Endodermal cell (in vitro differentiated cells): ENCODE data around the gene TTLL5. TPM values are rescaled to one million over a fixed set of nuclear protein-coding genes. Genes with fewer than 3 reads are reported as not detected.
A peak's percentile ranks its signal among the peaks of the same experiment; 100 is the strongest.

Source experiments
- DNase-seq: peaks from one replicate; pipeline ENCODE4 v3.0.0-alpha.2; 2017
- H3K27ac ChIP-seq: 2 replicates; pipeline ENCODE4 v1.5.1; 2013; ENCODE audit warnings: mild to moderate bottlenecking, low read depth, low read length, moderate library complexity
- H3K27me3 ChIP-seq: 2 replicates; pipeline ENCODE4 v1.6.1; 2013; ENCODE audit warnings: mild to moderate bottlenecking, low read length, moderate library complexity; ENCODE audit not compliant: insufficient read depth, control insufficient read depth, poor library complexity, severe bottlenecking
- H3K36me3 ChIP-seq: 2 replicates; pipeline ENCODE4 v1.7.0; 2013; ENCODE audit warnings: mild to moderate bottlenecking, low read length, moderate library complexity; ENCODE audit not compliant: control insufficient read depth, insufficient read depth
- H3K4me1 ChIP-seq: one replicate; pipeline ENCODE4 v1.7.0; 2013; ENCODE audit warnings: low read length; ENCODE audit not compliant: control insufficient read depth, insufficient read depth
- H3K4me3 ChIP-seq: 2 replicates; pipeline ENCODE4 v1.5.1; 2013; ENCODE audit warnings: mild to moderate bottlenecking, low read length, moderate library complexity
- H3K9ac ChIP-seq: 2 replicates; pipeline ENCODE4 v1.6.1; 2013; ENCODE audit warnings: mild to moderate bottlenecking, low read length, moderate library complexity; ENCODE audit not compliant: poor library complexity, severe bottlenecking; ENCODE audit errors: extremely low read depth
- H3K9me3 ChIP-seq: 2 replicates; pipeline ENCODE4 v1.6.1; 2013; ENCODE audit warnings: mild to moderate bottlenecking, low read length, moderate library complexity; ENCODE audit not compliant: control insufficient read depth
- H3K27ac Mint-ChIP-seq: 2 replicates; pipeline ENCODE4 v1.8.0; 2020; ENCODE audit warnings: mixed read lengths
- H3K27me3 Mint-ChIP-seq: 2 replicates; pipeline ENCODE4 v1.8.0; 2021; ENCODE audit warnings: mild to moderate bottlenecking, mixed read lengths; ENCODE audit not compliant: insufficient read depth
- H3K36me3 Mint-ChIP-seq: 2 replicates; pipeline ENCODE4 v1.8.0; 2020; ENCODE audit warnings: low read depth, mixed read lengths
- H3K4me1 Mint-ChIP-seq: 2 replicates; pipeline ENCODE4 v1.8.0; 2020; ENCODE audit warnings: mixed read lengths
- H3K4me3 Mint-ChIP-seq: 2 replicates; pipeline ENCODE4 v1.8.0; 2020; ENCODE audit warnings: mild to moderate bottlenecking, moderate library complexity, mixed read lengths
- H3K9me3 Mint-ChIP-seq: 2 replicates; pipeline ENCODE4 v1.8.0; 2020; ENCODE audit warnings: mild to moderate bottlenecking, mixed read lengths
- WGBS, 2 experiments: methylation state at CpG; one replicate each; pipeline versions ENCODE4 v1.1.5 to v1.1.7; 2013; ENCODE audit warnings: missing lambda C conversion rate in 2 of 2, mixed read lengths in 1 of 2; ENCODE audit not compliant: insufficient coverage in 1 of 2, insufficient read length in 1 of 2; 5-methylcytosine and 5-hydroxymethylcytosine counted together
- total RNA-seq, 2 donors: library from RNA; stranded (reverse); fragmentation: NEBNext Ultra II Directional in 1 of 2; extraction: Animal tissue kit (Norgen Biotek cat#: 25700) in 1 of 2; gene quantifications; 2 replicates in 1 of 2; 3 replicates in 1 of 2; pipeline ENCODE4 v1.2.1, GENCODE V29; 2021
- TF ChIP-seq, protein P1 (sequence below): fragments of 200-600 bp; sonication (generic); conservative IDR thresholded peaks from 2 replicates; pipeline ENCODE4 v1.5.0; 2021; ENCODE audit warnings: antibody characterized with exemption, mild to moderate bottlenecking

TTLL5 gene
- total RNA-seq, 2 donors from 2014 or later = 50.5 to 54.2 TPM

DNA sequence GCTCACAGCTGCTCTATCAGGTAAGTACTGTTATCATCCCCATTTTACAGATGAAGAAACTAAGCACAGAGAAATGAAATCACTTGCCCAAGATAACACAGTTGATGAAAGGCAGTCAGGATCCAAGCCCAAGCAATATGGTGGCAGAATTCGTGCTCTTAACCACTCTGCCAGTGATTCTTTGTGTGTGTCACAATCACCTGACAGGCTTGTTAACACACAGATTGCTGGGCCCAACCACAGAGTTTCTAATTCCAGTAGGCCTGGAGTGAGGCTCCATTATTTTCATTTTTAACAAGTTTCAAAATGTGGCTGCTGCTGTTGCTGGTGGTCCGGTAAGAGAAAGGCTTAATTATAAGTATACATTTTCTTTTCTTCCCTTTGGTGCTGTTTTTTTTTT lies 186.5 kb downstream of the TTLL5 start:
- no peaks in the 10 kb centered on the region for H3K36me3 ChIP-seq
- no peaks in the 10 kb centered on the region for H3K27me3 ChIP-seq
- 88 to 94% methylated on average over 1 of the region's 2 CpGs for WGBS, 2 experiments

GRCh38 chr14:75848167-75848913 lies 187.3 kb downstream of the TTLL5 start:
- no peak overlapping the region for H3K27ac Mint-ChIP-seq
- peaks cover 6% of the 10 kb centered on the region for H3K36me3 Mint-ChIP-seq
- no peaks in the 10 kb centered on the region for H3K9me3 Mint-ChIP-seq

More for the DNA sequence above, 186.5 kb downstream of the TTLL5 start:
- no peak overlapping the region for H3K4me3 ChIP-seq
- no peaks in the 10 kb centered on the region for H3K9me3 Mint-ChIP-seq
- DNase-seq = no peak
- no peak overlapping the region for H3K9ac ChIP-seq
- no peaks in the 10 kb centered on the region for H3K27me3 Mint-ChIP-seq
- no peaks in the 10 kb centered on the region for H3K4me1 Mint-ChIP-seq
- H3K4me1 ChIP-seq = no peaks in the 10 kb centered on the region
- TF ChIP-seq, protein P1, sequence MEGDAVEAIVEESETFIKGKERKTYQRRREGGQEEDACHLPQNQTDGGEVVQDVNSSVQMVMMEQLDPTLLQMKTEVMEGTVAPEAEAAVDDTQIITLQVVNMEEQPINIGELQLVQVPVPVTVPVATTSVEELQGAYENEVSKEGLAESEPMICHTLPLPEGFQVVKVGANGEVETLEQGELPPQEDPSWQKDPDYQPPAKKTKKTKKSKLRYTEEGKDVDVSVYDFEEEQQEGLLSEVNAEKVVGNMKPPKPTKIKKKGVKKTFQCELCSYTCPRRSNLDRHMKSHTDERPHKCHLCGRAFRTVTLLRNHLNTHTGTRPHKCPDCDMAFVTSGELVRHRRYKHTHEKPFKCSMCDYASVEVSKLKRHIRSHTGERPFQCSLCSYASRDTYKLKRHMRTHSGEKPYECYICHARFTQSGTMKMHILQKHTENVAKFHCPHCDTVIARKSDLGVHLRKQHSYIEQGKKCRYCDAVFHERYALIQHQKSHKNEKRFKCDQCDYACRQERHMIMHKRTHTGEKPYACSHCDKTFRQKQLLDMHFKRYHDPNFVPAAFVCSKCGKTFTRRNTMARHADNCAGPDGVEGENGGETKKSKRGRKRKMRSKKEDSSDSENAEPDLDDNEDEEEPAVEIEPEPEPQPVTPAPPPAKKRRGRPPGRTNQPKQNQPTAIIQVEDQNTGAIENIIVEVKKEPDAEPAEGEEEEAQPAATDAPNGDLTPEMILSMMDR = no peak
- no peak overlapping the region for H3K27ac Mint-ChIP-seq
- no peak overlapping the region for H3K4me3 Mint-ChIP-seq
- H3K27ac ChIP-seq = no peak overlapping the region
- H3K36me3 Mint-ChIP-seq = peaks cover 6% of the 10 kb centered on the region
- no peaks in the 10 kb centered on the region for H3K9me3 ChIP-seq

GRCh38 chr14:75849300-75849895 lies 188.4 kb downstream of the TTLL5 start:
- no peaks in the 10 kb centered on the region for H3K4me1 Mint-ChIP-seq
- H3K9me3 Mint-ChIP-seq = no peaks in the 10 kb centered on the region
- whole genome bisulfite sequencing, 2 experiments = 90% methylated on average over 2 to 3 of the region's 3 CpGs
- H3K4me1 ChIP-seq = no peaks in the 10 kb centered on the region
- no peak for DNase-seq
- no peak overlapping the region for H3K4me3 Mint-ChIP-seq
- H3K27me3 ChIP-seq = no peaks in the 10 kb centered on the region
- no peak overlapping the region for H3K27ac ChIP-seq
- H3K27ac Mint-ChIP-seq = no peak overlapping the region
- H3K4me3 ChIP-seq = no peak overlapping the region
- no peak overlapping the region for H3K9ac ChIP-seq
- H3K27me3 Mint-ChIP-seq = no peaks in the 10 kb centered on the region
- H3K9me3 ChIP-seq = no peaks in the 10 kb centered on the region
- no peaks in the 10 kb centered on the region for H3K36me3 ChIP-seq
- H3K36me3 Mint-ChIP-seq = peaks cover 9% of the 10 kb centered on the region
- TF ChIP-seq, protein P1 = no peak

More at GRCh38 chr14:75848167-75848913, 187.3 kb downstream of the TTLL5 start:
- peak overlapping the region; percentile 54 for H3K27ac ChIP-seq
- no peaks in the 10 kb centered on the region for H3K36me3 ChIP-seq
- no peak overlapping the region for H3K9ac ChIP-seq
- TF ChIP-seq, protein P1 = no peak
- WGBS, 2 experiments = 83 to 91% methylated on average over 2 of the region's 2 CpGs
- Mint-ChIP-seq H3K27me3 (no peaks in the 10 kb centered on the region), H3K4me3 (no peak overlapping the region), H3K4me1 (no peaks in the 10 kb centered on the region)
- no peaks in the 10 kb centered on the region for H3K4me1 ChIP-seq
- no peak for DNase-seq
- H3K4me3 ChIP-seq = no peak overlapping the region
- no peaks in the 10 kb centered on the region for H3K27me3 ChIP-seq
- no peaks in the 10 kb centered on the region for H3K9me3 ChIP-seq
